Pulmonary artery endothelial cell (primary cell): ENCODE results near the gene LINGO3. TPM values are rescaled to one million over a fixed set of nuclear protein-coding genes. Genes with fewer than 3 reads are reported as not detected.

Experiments used
- DNase-seq: peaks from one replicate; pipeline ENCODE4 v3.0.0-alpha.2; 2011; ENCODE audit warnings: low read depth, low spot score
- total RNA-seq: library from RNA; depleted of rRNA; stranded (reverse); fragments of >200 nt; gene quantifications from 2 replicates; pipeline ENCODE4 v1.2.3, GENCODE V29; 2014

The LINGO3 gene
- total RNA-seq, 1 donor from 2014 or later, result not detected

- DNase-seq, result peak; percentile 54
These were observed 20.6 kb upstream of the LINGO3 start, which contains the start of the genes LSM7 and SPPL2B for GRCh38 chr19:2328401-2329148. TSS of gene LSM7 (minus strand) at chr19:2328586. CDS start at chr19:2328566, 20 bp downstream. TSS of gene SPPL2B (plus strand) at chr19:2328684. CDS start at chr19:2328710, 26 bp downstream.

GRCh38 chr19:2327773-2328400 lies 19.9 kb upstream of the LINGO3 start:
- DNase-seq, result peak; percentile 66

DNA sequence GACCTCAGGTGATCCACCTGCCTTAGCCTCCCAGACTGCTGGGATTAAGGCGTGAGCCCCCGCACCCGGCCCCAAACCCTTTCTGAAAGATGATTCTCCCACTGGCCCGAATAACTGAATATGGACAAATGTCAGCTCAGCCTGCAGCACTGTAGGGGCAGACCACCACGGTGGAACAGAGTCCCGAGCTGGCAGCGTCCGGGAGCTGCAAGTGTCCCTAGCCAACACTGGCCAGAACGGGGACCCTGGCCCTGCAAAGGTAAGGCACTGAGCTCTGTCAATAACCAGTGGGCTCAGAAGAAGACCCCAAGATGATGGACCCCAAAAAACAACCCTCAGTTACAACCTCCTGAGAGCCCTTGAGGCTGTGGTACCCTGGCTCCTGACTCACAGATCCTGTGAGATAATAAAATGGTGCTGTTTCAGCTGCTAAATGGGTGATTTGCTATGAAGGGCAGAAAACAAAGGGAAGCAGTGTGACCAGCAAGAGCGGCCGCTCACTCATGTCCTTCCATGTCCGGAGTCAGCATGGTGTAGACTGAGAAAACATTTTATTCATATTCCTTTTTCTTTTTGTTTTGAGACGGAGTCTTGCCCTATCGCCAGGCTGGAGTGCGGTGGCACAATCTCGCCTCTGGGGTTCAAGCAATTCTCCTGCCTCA lies 18.9 kb upstream of the LINGO3 start:
- no peak for DNase-seq

- peak; percentile 60 for DNase-seq
These were observed 17.5 kb upstream of the LINGO3 start for GRCh38 chr19:2325281-2326046.

- no peak for DNase-seq
These were observed 16.4 kb upstream of the LINGO3 start for GRCh38 chr19:2324220-2324948.

GRCh38 chr19:2323707-2324106 lies 15.8 kb upstream of the LINGO3 start:
- DNase-seq, result no peak

GRCh38 chr19:2321565-2322283 lies 13.8 kb upstream of the LINGO3 start:
- no peak for DNase-seq

GRCh38 chr19:2320939-2321338 lies 13.0 kb upstream of the LINGO3 start:
- no peak for DNase-seq

DNA sequence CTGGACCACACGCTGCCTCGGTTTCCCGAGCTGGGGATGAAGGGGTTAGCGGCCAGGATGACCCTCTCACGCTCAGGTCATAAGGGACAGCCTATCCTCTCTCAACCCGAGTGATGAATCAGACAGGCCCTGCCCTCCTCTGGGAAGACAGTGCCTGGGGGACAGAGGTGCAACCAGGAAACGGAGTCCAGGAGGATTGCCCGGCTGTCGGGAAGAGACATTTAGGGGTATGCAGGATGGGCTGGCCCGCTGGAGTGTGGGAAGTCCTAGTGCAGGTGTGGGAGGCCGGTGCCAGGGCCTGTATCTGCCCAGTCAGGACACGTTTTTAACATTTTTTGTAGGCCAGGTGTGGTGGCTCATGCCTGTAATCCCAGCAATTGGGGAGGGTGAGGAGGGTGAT lies 12.1 kb upstream of the LINGO3 start:
- no peak for DNase-seq

- DNase-seq, result no peak
These were observed 11.6 kb upstream of the LINGO3 start for GRCh38 chr19:2319551-2319950.

- no peak for DNase-seq
These were observed 11.0 kb upstream of the LINGO3 start for GRCh38 chr19:2318923-2319322.

- no peak for DNase-seq
These were observed 9.8 kb upstream of the LINGO3 start for GRCh38 chr19:2317756-2318155.

GRCh38 chr19:2317300-2317699 lies 9.3 kb upstream of the LINGO3 start:
- DNase-seq, result no peak

DNA sequence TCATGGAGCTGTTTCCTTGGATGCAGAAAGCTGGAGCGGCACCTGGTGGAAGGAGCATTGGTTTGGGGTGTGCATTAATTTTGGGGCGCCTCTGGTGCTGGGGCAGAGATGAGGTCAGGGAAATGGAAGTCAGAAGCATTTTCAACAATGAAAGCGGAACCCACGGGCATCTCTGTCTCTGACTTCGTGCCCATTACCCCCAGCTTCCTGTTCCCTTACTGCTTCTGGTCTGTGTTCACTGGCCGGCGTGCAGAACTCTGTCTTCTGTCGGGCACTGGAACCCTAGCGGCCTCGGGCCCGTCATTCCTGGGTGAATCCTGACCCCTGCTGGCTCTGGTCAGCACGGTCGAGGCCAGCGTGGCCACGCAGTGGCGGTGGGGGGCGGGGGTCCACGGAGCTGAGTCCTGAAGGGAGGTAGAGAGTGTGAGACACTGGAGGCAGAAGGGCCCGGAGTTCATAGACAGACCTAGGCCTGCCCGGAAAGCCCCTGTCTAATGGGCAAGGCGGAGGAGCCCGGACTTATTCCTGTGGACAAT lies 7.9 kb upstream of the LINGO3 start:
- no peak for DNase-seq

DNA sequence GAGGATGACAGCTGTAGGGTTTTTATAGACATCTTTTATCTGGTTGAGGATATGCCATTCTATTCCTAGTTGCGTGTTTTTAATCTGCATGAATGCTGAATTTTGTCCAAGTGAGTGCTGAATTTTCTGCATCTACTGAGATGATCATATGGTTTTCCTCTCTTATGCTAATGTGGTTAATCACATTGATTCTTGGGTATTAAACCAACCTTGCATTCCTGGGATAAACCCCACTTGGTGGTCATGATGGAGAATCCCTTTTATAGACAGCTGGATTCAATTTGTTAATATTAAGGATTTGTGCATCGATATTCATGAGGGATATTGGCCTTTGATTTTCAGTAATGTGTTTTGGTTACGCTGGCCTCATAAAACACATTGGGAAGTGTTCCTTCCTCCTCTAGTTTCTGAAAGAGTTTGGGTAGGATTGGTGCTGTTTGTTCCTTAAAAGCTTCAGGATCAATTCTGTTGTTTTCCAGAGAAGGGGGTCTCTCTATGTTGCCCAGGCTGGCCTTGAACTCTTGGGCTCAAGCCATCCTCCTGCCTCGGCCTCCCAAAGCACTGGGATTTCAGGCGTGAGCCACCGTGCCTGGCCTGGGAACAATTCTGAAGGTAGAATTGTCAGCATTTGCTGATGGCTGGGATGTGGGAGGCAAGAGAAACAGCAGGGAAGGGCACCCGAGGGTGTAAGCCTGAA lies 7.3 kb upstream of the LINGO3 start:
- DNase-seq, result no peak

DNA sequence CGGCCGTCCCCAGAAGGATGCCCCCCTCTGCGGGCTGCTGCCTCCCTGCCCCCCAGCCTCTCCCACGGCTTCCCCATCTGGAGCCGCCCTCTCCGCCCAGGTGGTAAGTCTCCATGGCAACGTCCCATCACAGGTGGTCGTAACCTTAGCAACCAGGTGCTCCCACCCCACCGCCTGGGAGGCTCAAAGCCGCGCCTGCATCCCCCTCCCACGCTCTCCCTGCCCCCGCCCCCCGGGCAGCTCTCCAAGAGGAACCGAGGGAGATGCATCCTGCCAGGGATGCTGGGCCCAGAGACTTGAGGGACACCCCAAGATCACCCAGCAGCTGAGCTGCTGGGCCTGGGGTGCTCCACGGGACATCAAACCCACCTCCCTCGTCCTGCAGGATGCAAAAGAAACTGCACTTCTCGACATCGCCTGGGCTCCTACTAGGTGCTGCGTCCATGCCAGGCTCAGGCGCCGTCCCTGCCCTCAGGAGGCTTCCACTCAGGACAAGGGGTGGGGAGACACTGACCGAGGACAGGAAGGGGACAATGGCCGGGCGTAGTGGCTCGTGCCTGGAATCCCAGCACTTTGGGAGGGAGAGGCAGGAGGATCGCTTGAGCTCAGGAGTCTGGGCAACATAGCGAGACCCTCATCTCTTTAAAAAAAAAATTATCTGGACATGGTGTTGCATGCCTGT lies 5.0 kb upstream of the LINGO3 start:
- no peak for DNase-seq

- DNase-seq, result no peak
These were observed 3.1 kb upstream of the LINGO3 start for GRCh38 chr19:2311093-2311492.

GRCh38 chr19:2309734-2310362 lies 1.9 kb upstream of the LINGO3 start:
- no peak for DNase-seq
